GM23338 (cell line): Measurements from ENCODE around the gene FAR1. TPM values are rescaled to one million over a fixed set of nuclear protein-coding genes. Genes with fewer than 3 reads are reported as not detected.

Experiments
- ATAC-seq: fragments of 200-7000 bp; cut with Tn5 transposase; 3 replicates; pipeline ENCODE4 v1.9.1; 2020
- DNase-seq: peaks from one replicate; pipeline ENCODE4 v3.0.0-alpha.2; 2015; ENCODE audit warnings: low spot score
- H2AFZ ChIP-seq: fragments of 200-600 bp; sonication (generic); 2 replicates; pipeline ENCODE4 v1.8.0; 2016; ENCODE audit warnings: antibody characterized with exemption, mild to moderate bottlenecking, moderate library complexity
- H3F3A ChIP-seq: fragments of 200-600 bp; sonication (generic); replicated peaks from 2 replicates; pipeline ENCODE4 v1.8.0; 2017; ENCODE audit warnings: antibody characterized with exemption, mixed run types, low read depth
- H3K27ac ChIP-seq: fragments of 200-600 bp; sonication (generic); 2 replicates; pipeline ENCODE4 v1.6.1; 2016; ENCODE audit warnings: low read depth
- H3K27me3 ChIP-seq: fragments of 200-600 bp; sonication (generic); 2 replicates; pipeline ENCODE4 v1.8.0; 2016; ENCODE audit warnings: mild to moderate bottlenecking, mixed run types, moderate library complexity; ENCODE audit not compliant: insufficient read depth
- H3K36me3 ChIP-seq: fragments of 200-600 bp; sonication (generic); 2 replicates; pipeline ENCODE4 v1.8.0; 2016; ENCODE audit warnings: mild to moderate bottlenecking; ENCODE audit not compliant: insufficient read depth
- H3K4me1 ChIP-seq: fragments of 200-600 bp; sonication (generic); 2 replicates; pipeline ENCODE4 v1.8.0; 2016; ENCODE audit warnings: mild to moderate bottlenecking, moderate library complexity; ENCODE audit not compliant: insufficient read depth
- H3K4me2 ChIP-seq: fragments of 200-600 bp; sonication (generic); 2 replicates; pipeline ENCODE4 v1.7.1; 2017; ENCODE audit warnings: mixed run types
- H3K4me3 ChIP-seq: fragments of 200-600 bp; sonication (generic); 2 replicates; pipeline ENCODE4 v1.6.1; 2016; ENCODE audit warnings: mixed run types
- H3K79me2 ChIP-seq: fragments of 200-600 bp; sonication (generic); replicated peaks from 2 replicates; pipeline ENCODE4 v1.8.0; 2017; ENCODE audit warnings: mild to moderate bottlenecking; ENCODE audit not compliant: insufficient read depth
- H3K9me2 ChIP-seq: fragments of 200-600 bp; sonication (generic); 2 replicates; pipeline ENCODE4 v1.8.0; 2017; ENCODE audit not compliant: insufficient read depth
- H4K20me1 ChIP-seq: fragments of 200-600 bp; sonication (generic); replicated peaks from 2 replicates; pipeline ENCODE4 v1.8.0; 2017; ENCODE audit warnings: mild to moderate bottlenecking; ENCODE audit not compliant: insufficient read depth
- H3K27ac Mint-ChIP-seq: 2 replicates; pipeline ENCODE4 v1.8.0; 2020; ENCODE audit warnings: inconsistent platforms, mild to moderate bottlenecking, moderate library complexity, mixed read lengths
- H3K27me3 Mint-ChIP-seq: 3 replicates; pipeline ENCODE4 v1.8.0; 2022; ENCODE audit warnings: low read depth, mild to moderate bottlenecking, moderate library complexity, mixed read lengths, inconsistent platforms; ENCODE audit not compliant: insufficient read depth, poor library complexity
- H3K36me3 Mint-ChIP-seq: 3 replicates; pipeline ENCODE4 v1.8.0; 2021; ENCODE audit warnings: low read depth, mild to moderate bottlenecking, inconsistent platforms, moderate library complexity, mixed read lengths
- H3K4me1 Mint-ChIP-seq: 3 replicates; pipeline ENCODE4 v1.8.0; 2020; ENCODE audit warnings: mild to moderate bottlenecking, inconsistent platforms, mixed read lengths
- H3K4me3 Mint-ChIP-seq: 3 replicates; pipeline ENCODE4 v1.8.0; 2021; ENCODE audit warnings: moderate library complexity, mild to moderate bottlenecking, inconsistent platforms, mixed read lengths
- H3K9me3 Mint-ChIP-seq: 3 replicates; pipeline ENCODE4 v1.8.0; 2020; ENCODE audit warnings: moderate library complexity, mild to moderate bottlenecking, inconsistent platforms, mixed read lengths
- CREB1 ChIP-seq: fragments of 250-450 bp; sonication (Bioruptor Pico); IDR thresholded peaks from 2 replicates; pipeline ENCODE4 v1.5.0; 2020; ENCODE audit warnings: low read depth, mild to moderate bottlenecking, moderate library complexity
- CTCF ChIP-seq, 2 experiments: fragments of 200-600 bp in 1 of 2; sonication (generic) in 1 of 2; conservative IDR thresholded peaks; 2 replicates each; pipeline versions ENCODE4 v1.5.1 to v1.6.1; 2016 to 2017; ENCODE audit warnings: antibody characterized with exemption in 2 of 2, low read depth in 2 of 2, mild to moderate bottlenecking in 2 of 2, moderate library complexity in 1 of 2
- ETS1 ChIP-seq: IDR thresholded peaks from 2 replicates; pipeline ENCODE4 v1.6.1; 2016; ENCODE audit warnings: antibody characterized with exemption
- EZH2phosphoT487 ChIP-seq: fragments of 200-600 bp; sonication (generic); IDR thresholded peaks from one replicate; pipeline ENCODE4 v1.8.1; 2018; ENCODE audit warnings: antibody characterized with exemption; ENCODE audit not compliant: unreplicated experiment
- POLR2AphosphoS5 ChIP-seq: IDR thresholded peaks from 2 replicates; pipeline ENCODE4 v1.6.1; 2016; ENCODE audit warnings: antibody characterized with exemption, low read depth
- REST ChIP-seq: IDR thresholded peaks from one replicate; pipeline ENCODE4 v1.6.1; 2018; ENCODE audit warnings: antibody characterized with exemption; ENCODE audit not compliant: unreplicated experiment
- STAT1 ChIP-seq: IDR thresholded peaks from one replicate; pipeline ENCODE4 v1.6.1; 2016; ENCODE audit warnings: antibody characterized with exemption; ENCODE audit not compliant: unreplicated experiment
- ZNF114 ChIP-seq: fragments of 250-450 bp; sonication (Bioruptor Pico); IDR thresholded peaks from 2 replicates; pipeline ENCODE4 v1.5.0; 2020; ENCODE audit warnings: mild to moderate bottlenecking, moderate library complexity
- ZNF331 ChIP-seq: fragments of 250-450 bp; sonication (Bioruptor Pico); IDR thresholded peaks from 2 replicates; pipeline ENCODE4 v1.5.0; 2020; ENCODE audit warnings: low read depth, mild to moderate bottlenecking, moderate library complexity
- ZNF462 ChIP-seq: fragments of 250-450 bp; sonication (Bioruptor Pico); IDR thresholded peaks from 2 replicates; pipeline ENCODE4 v1.5.0; 2020; ENCODE audit warnings: mild to moderate bottlenecking, moderate library complexity
- polyA plus RNA-seq: library from polyadenylated mRNA; unstranded; fragments of >200 nt; fragmentation: Nextera tagmentation; extraction: Ambion mirVana; gene quantifications from 2 replicates; pipeline ENCODE4 v1.2.1, GENCODE V29; 2016
- total RNA-seq: library from RNA; depleted of rRNA; stranded (reverse); fragments of >200 nt; shearing (Covaris generic); gene quantifications from 2 replicates; pipeline ENCODE4 v1.2.3, GENCODE V29; 2014

Gene FAR1
- total and polyA plus RNA-seq, 2 experiments from 2014 or later, result 27.3 to 79.5 TPM

- TF ChIP-seq ZNF462 (no peak), CTCF (conservative IDR thresholded peaks at IDR 0.05; ENCODE audit: low read depth in 2 of 2) (no peak)
Measured at GRCh38 chr11:13672576-13673210, 4.2 kb downstream of the FAR1 start (continued).

GRCh38 chr11:13674799-13675509 lies 6.5 kb downstream of the FAR1 start:
- no peaks in the 10 kb centered on the region for H3K27me3 ChIP-seq
- no peak overlapping the region for H3K4me3 ChIP-seq
- H3K36me3 ChIP-seq, result no peaks in the 10 kb centered on the region
- no peaks in the 10 kb centered on the region for H3K9me2 ChIP-seq
- peaks cover 71% of the 10 kb centered on the region for H4K20me1 ChIP-seq
- no peak for ATAC-seq
- H3K36me3 Mint-ChIP-seq, result peaks cover 4% of the 10 kb centered on the region; the same call in 1 of the 3 replicates
- H2AFZ ChIP-seq, result no peak overlapping the region
- no peak overlapping the region for H3K27ac ChIP-seq
- H3K4me3 Mint-ChIP-seq, result no peak overlapping the region
- H3F3A ChIP-seq, result no peaks in the 10 kb centered on the region
- H3K4me1 ChIP-seq, result peaks cover 65% of the 10 kb centered on the region
- no peak for DNase-seq
- no peaks in the 10 kb centered on the region for H3K9me3 Mint-ChIP-seq
- H3K27me3 Mint-ChIP-seq, result no peaks in the 10 kb centered on the region
- no peak overlapping the region for H3K27ac Mint-ChIP-seq
- H3K4me2 ChIP-seq, result no peak overlapping the region
- TF ChIP-seq STAT1, result no peak
- TF ChIP-seq CREB1 (CRISPR knock-in tag), result no peak
- no peak for TF ChIP-seq EZH2phosphoT487
- TF ChIP-seq POLR2AphosphoS5, result no peak
- TF ChIP-seq ETS1, result no peak
- TF ChIP-seq REST, result no peak
- TF ChIP-seq ZNF114, result no peak
- TF ChIP-seq ZNF331, result no peak
- H3K79me2 ChIP-seq, result peaks cover 100% of the 10 kb centered on the region
- peaks cover 61% of the 10 kb centered on the region for H3K4me1 Mint-ChIP-seq
